HepG2 (cell line): ENCODE data around the gene DOCK9. TPM values are rescaled to one million over a fixed set of nuclear protein-coding genes. Genes with fewer than 3 reads are reported as not detected.

ENCODE experiments used
- ATAC-seq: fragments of 200-7000 bp; cut with Tn5 transposase; 3 replicates; pipeline ENCODE4 v1.9.1; 2020; ENCODE audit warnings: mild to moderate bottlenecking, moderate library complexity
- BruUV-seq: library from RNA; stranded (reverse); fragments of 400-500 nt; replicated peaks from 2 replicates; lab custom pipeline; 2021; lab: Mats Ljungman, UMichigan
- CTCF ChIA-PET: fragments of 300-600 bp; formaldehyde crosslinking; extraction: SDS; loops from one replicate; lab custom pipeline; 2021; ENCODE audit warnings: low total read pairs, inconsistent platforms, low intra/inter-chr PET ratio; lab: Yijun Ruan, JAX
- POLR2A ChIA-PET: fragments of 350-600 bp; sonication (Branson Sonifier 250); formaldehyde crosslinking; loops from one replicate; lab custom pipeline; 2020; ENCODE audit warnings: antibody characterized with exemption, inconsistent platforms; lab: Yijun Ruan, JAX
- DNase-seq: peaks from one replicate; pipeline ENCODE4 v3.0.0-alpha.2; 2015; ENCODE audit warnings: low spot score
- FAIRE-seq: peaks from 3 replicates; lab custom pipeline; 2011; peaks lifted over from hg19 to GRCh38; lab: Jason Lieb, UNC
- H2AFZ ChIP-seq: one replicate; pipeline ENCODE4 v1.6.1; 2011; ENCODE audit warnings: low read length, inconsistent platforms
- H3K27ac ChIP-seq: fragments of 300-600 bp; 3 replicates; pipeline ENCODE4 v1.8.0; 2011; ENCODE audit warnings: mixed run types, mild to moderate bottlenecking, mixed read lengths, low read length, inconsistent platforms; ENCODE audit not compliant: insufficient read depth; ENCODE audit errors: extremely low read length
- H3K27me3 ChIP-seq, 2 experiments: fragments of 200-600 bp in 1 of 2; 2 replicates in 1 of 2; 3 replicates in 1 of 2; pipeline versions ENCODE4 v1.6.0 to v1.8.0; 2011; ENCODE audit warnings: low read length in 2 of 2, mild to moderate bottlenecking in 2 of 2, moderate library complexity in 2 of 2, inconsistent platforms in 1 of 2; ENCODE audit not compliant: insufficient read depth in 2 of 2, control insufficient read depth in 1 of 2
- H3K36me3 ChIP-seq, 2 experiments: fragments of 200-600 bp in 1 of 2; replicated peaks in 1 of 2; 2 replicates in 1 of 2; 3 replicates in 1 of 2; pipeline versions ENCODE4 v1.5.1 to v1.8.0; 2011; ENCODE audit warnings: low read length in 2 of 2, inconsistent platforms in 1 of 2; ENCODE audit not compliant: insufficient read depth in 2 of 2, control insufficient read depth in 1 of 2
- H3K4me1 ChIP-seq: 2 replicates; pipeline ENCODE4 v1.5.1; 2012; ENCODE audit warnings: low read length, inconsistent platforms; ENCODE audit not compliant: insufficient read depth
- H3K4me2 ChIP-seq: 2 replicates; pipeline ENCODE4 v1.6.0; 2011; ENCODE audit warnings: low read depth, low read length, inconsistent platforms
- H3K4me3 ChIP-seq, 3 experiments: fragments of 200-600 bp in 1 of 3; sonication (generic), shearing (Covaris generic) in 1 of 3; replicated peaks in 1 of 3; 2 replicates each; pipeline ENCODE4 v1.5.1; 2011 to 2016; ENCODE audit warnings: low read length in 3 of 3, inconsistent platforms in 2 of 3, low read depth in 2 of 3, mild to moderate bottlenecking in 2 of 3, control low read depth in 1 of 3, mixed read lengths in 1 of 3; ENCODE audit not compliant: insufficient read depth in 1 of 3
- H3K79me2 ChIP-seq: one replicate; pipeline ENCODE4 v1.6.1; 2011; ENCODE audit warnings: low read length, inconsistent platforms; ENCODE audit not compliant: insufficient read depth
- H3K9ac ChIP-seq: 2 replicates; pipeline ENCODE4 v1.6.0; 2011; ENCODE audit warnings: mild to moderate bottlenecking, low read depth, low read length, inconsistent platforms; ENCODE audit not compliant: insufficient read depth
- H3K9me3 ChIP-seq: 2 replicates; pipeline ENCODE4 v1.5.1; 2012; ENCODE audit warnings: mild to moderate bottlenecking, low read length
- H4K20me1 ChIP-seq: 2 replicates; pipeline ENCODE4 v1.6.0; 2011; ENCODE audit warnings: inconsistent platforms, mild to moderate bottlenecking, low read length, moderate library complexity; ENCODE audit not compliant: insufficient read depth
- ARHGAP35 ChIP-seq: sonication (generic); formaldehyde crosslinking; IDR thresholded peaks from 2 replicates; pipeline ENCODE4 v1.9.0; 2022; ENCODE audit warnings: mild to moderate bottlenecking, inconsistent platforms, moderate library complexity, missing genetic modification reagents, borderline replicate concordance
- ELF1 ChIP-seq: sonication (generic); formaldehyde crosslinking; IDR thresholded peaks from 2 replicates; pipeline ENCODE4 v1.4.0; 2020; ENCODE audit warnings: missing genetic modification reagents
- IKZF5 ChIP-seq: IDR thresholded peaks from 2 replicates; pipeline ENCODE4 v1.6.1; 2018; ENCODE audit warnings: missing genetic modification reagents, mild to moderate bottlenecking, missing compliant biosample characterization
- NKX3-1 ChIP-seq: sonication (generic); formaldehyde crosslinking; IDR thresholded peaks from 2 replicates; pipeline ENCODE4 v1.5.0; 2020; ENCODE audit warnings: missing genetic modification reagents
- SATB2 ChIP-seq: sonication (generic); formaldehyde crosslinking; IDR thresholded peaks from 2 replicates; pipeline ENCODE4 v1.5.0; 2020; ENCODE audit warnings: missing genetic modification reagents
- ZKSCAN5 ChIP-seq: sonication (generic); formaldehyde crosslinking; IDR thresholded peaks from 2 replicates; pipeline ENCODE4 v1.5.1; 2020; ENCODE audit warnings: mild to moderate bottlenecking, missing genetic modification reagents
- ZNF34 ChIP-seq: sonication (generic); formaldehyde crosslinking; IDR thresholded peaks from 2 replicates; pipeline ENCODE4 v1.4.0; 2020; ENCODE audit warnings: mild to moderate bottlenecking, missing genetic modification reagents, borderline replicate concordance
- ZNF619 ChIP-seq: sonication (generic); formaldehyde crosslinking; IDR thresholded peaks from 2 replicates; pipeline ENCODE4 v1.4.0; 2020; ENCODE audit warnings: mild to moderate bottlenecking, missing genetic modification reagents
- WGBS: methylation state at CpG from one replicate; pipeline ENCODE4 v1.1.6; 2017; ENCODE audit warnings: low lambda C conversion rate; 5-methylcytosine and 5-hydroxymethylcytosine counted together
- in situ Hi-C: cut with HindIII; loops from 2 replicates; pipeline ENCODE4 v1.10.0; 2017; ENCODE audit warnings: low pct_unique_long_range_greater_than_20kb; ENCODE audit not compliant: extremely low pct_ligation_motif_present
- intact Hi-C: fragments of 100-400 bp; cut with micrococcal nuclease; formaldehyde crosslinking; loops from one replicate; pipeline ENCODE4 v1.10.0; 2022; ENCODE audit not compliant: unreplicated experiment
- polyA plus RNA-seq, 8 experiments: library from polyadenylated mRNA; depleted of rRNA in 3 of 8; stranded (reverse) in 7 of 8; unstranded in 1 of 8; fragments of >200 nt; fragmentation: Illumina TruSeq in 4 of 8; extraction: Trizol in 4 of 8; gene quantifications; 2 replicates each; pipeline versions ENCODE4 v1.2.1 to v1.2.3, GENCODE V29; 2011 to 2016; ENCODE audit warnings: low read depth in 4 of 8, missing spikeins in 1 of 8, mixed read lengths in 1 of 8; ENCODE audit not compliant: insufficient read depth in 1 of 8
- total RNA-seq, 5 experiments: library from RNA; depleted of rRNA; stranded (reverse); fragments of >200 nt; fragmentation: Illumina TruSeq; extraction: Trizol; gene quantifications; 2 replicates each; pipeline ENCODE4 v1.2.3, GENCODE V29; 2016; ENCODE audit warnings: low read depth in 1 of 5
- TF ChIP-seq, protein P1 (sequence below): sonication (generic); formaldehyde crosslinking; IDR thresholded peaks from 2 replicates; pipeline ENCODE4 v1.5.0; 2020; ENCODE audit warnings: missing genetic modification reagents

Gene DOCK9
- total and polyA plus RNA-seq, 2 of the 13 experiments (the other 11 are each of a cell fraction or from before 2014, with no cell fraction given): 0.44 to 0.97 TPM

- no peaks in the 10 kb centered on the region for H3K36me3 ChIP-seq
- FAIRE-seq: no peak
- H4K20me1 ChIP-seq: no peaks in the 10 kb centered on the region
- peaks cover 7 to 16% of the 10 kb centered on the region in 2 experiments for H3K27me3 ChIP-seq
- no TSS peak for BruUV-seq
- in situ Hi-C loops: no loop called here
- no peak overlapping the region for H2AFZ ChIP-seq
- no peak overlapping the region for H3K4me2 ChIP-seq
- no peak for DNase-seq
- no peak overlapping the region for H3K4me3 ChIP-seq
- no peak overlapping the region for H3K9ac ChIP-seq
- no peaks in the 10 kb centered on the region for H3K9me3 ChIP-seq
- H3K79me2 ChIP-seq: no peaks in the 10 kb centered on the region
- POLR2A ChIA-PET: no interaction called here
- H3K4me1 ChIP-seq: peaks cover 19% of the 10 kb centered on the region
- no peak overlapping the region for H3K27ac ChIP-seq
- 63% methylated on average over 3 of the region's 3 CpGs for WGBS
- intact Hi-C loops: no loop called here
- TF ChIP-seq ZNF34 (CRISPR knock-in tag) (no peak), ZNF619 (CRISPR knock-in tag) (no peak), NKX3-1 (no peak), ZKSCAN5 (CRISPR knock-in tag) (no peak), SATB2 (CRISPR knock-in tag) (no peak), ARHGAP35 (CRISPR knock-in tag) (no peak), IKZF5 (no peak), ELF1 (CRISPR knock-in tag) (no peak)
- TF ChIP-seq, protein P1, sequence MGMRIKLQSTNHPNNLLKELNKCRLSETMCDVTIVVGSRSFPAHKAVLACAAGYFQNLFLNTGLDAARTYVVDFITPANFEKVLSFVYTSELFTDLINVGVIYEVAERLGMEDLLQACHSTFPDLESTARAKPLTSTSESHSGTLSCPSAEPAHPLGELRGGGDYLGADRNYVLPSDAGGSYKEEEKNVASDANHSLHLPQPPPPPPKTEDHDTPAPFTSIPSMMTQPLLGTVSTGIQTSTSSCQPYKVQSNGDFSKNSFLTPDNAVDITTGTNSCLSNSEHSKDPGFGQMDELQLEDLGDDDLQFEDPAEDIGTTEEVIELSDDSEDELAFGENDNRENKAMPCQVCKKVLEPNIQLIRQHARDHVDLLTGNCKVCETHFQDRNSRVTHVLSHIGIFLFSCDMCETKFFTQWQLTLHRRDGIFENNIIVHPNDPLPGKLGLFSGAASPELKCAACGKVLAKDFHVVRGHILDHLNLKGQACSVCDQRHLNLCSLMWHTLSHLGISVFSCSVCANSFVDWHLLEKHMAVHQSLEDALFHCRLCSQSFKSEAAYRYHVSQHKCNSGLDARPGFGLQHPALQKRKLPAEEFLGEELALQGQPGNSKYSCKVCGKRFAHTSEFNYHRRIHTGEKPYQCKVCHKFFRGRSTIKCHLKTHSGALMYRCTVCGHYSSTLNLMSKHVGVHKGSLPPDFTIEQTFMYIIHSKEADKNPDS (CRISPR knock-in tag): no peak
- TF ChIP-seq, all 625 proteins: peak for 0
- CTCF ChIA-PET: no interaction called here
- ATAC-seq: no peak
Measured at GRCh38 chr13:98749501-98749900, 228.4 kb downstream of the DOCK9 start.
